Liver (tissue), 3 donors: Measurements from ENCODE around the gene FLT3LG.

ENCODE experiments used
- ATF3 ChIP-seq: IDR thresholded peaks from 2 replicates; pipeline ENCODE4 v1.6.1; 2016; ENCODE audit warnings: antibody characterized with exemption
- CTCF ChIP-seq: fragments of 150-350 bp; IDR thresholded peaks from 2 replicates; pipeline ENCODE4 v1.5.1; 2017; ENCODE audit warnings: improper control_type of control experiment, low read depth, low read length; ENCODE audit not compliant: missing input control
- EGR1 ChIP-seq, 2 donors: IDR thresholded peaks; 2 replicates each; pipeline ENCODE4 v1.6.1; 2016 to 2018; ENCODE audit warnings: antibody characterized with exemption in 2 of 2, low read depth in 2 of 2
- GABPA ChIP-seq, 2 donors: IDR thresholded peaks in 1 of 2; conservative IDR thresholded peaks in 1 of 2; 2 replicates each; pipeline ENCODE4 v1.6.1; 2016; ENCODE audit warnings: antibody characterized with exemption in 2 of 2, mild to moderate bottlenecking in 1 of 2, moderate library complexity in 1 of 2
- HNF4A ChIP-seq, 2 donors: conservative IDR thresholded peaks; 2 replicates each; pipeline ENCODE4 v1.6.1; 2016; ENCODE audit warnings: antibody characterized with exemption in 2 of 2, mild to moderate bottlenecking in 2 of 2
- RAD21 ChIP-seq, 2 donors: IDR thresholded peaks; 2 replicates each; pipeline ENCODE4 v1.6.1; 2016; ENCODE audit warnings: antibody characterized with exemption in 2 of 2, mild to moderate bottlenecking in 2 of 2
- REST ChIP-seq: IDR thresholded peaks from 2 replicates; pipeline ENCODE4 v1.6.1; 2016; ENCODE audit warnings: antibody characterized with exemption, mild to moderate bottlenecking
- SP1 ChIP-seq: IDR thresholded peaks from 2 replicates; pipeline ENCODE4 v1.6.1; 2018; ENCODE audit warnings: antibody characterized with exemption, mild to moderate bottlenecking
- YY1 ChIP-seq: IDR thresholded peaks from 2 replicates; pipeline ENCODE4 v1.6.1; 2016; ENCODE audit warnings: antibody characterized with exemption, mild to moderate bottlenecking
- donor health status: healthy.
- donor health status: healthy.

GRCh38 chr19:49502866-49503581 lies 29.0 kb downstream of the FLT3LG start:
- peak; percentile 80 to 85 for TF ChIP-seq RAD21 (IDR thresholded peaks at IDR 0.05)
- TF ChIP-seq CTCF: peak; percentile 66
- no peak for TF ChIP-seq GABPA (IDR thresholded peaks at IDR 0.05 in 1 of 2, conservative IDR thresholded peaks at IDR 0.05 in 1 of 2)
- no peak for TF ChIP-seq EGR1 (IDR thresholded peaks at IDR 0.05; ENCODE audit: low read depth in 2 of 2)
- no peak for TF ChIP-seq SP1
- no peak for TF ChIP-seq REST
- TF ChIP-seq ATF3: no peak
- no peak for TF ChIP-seq YY1
- no peak for TF ChIP-seq HNF4A (conservative IDR thresholded peaks at IDR 0.05)
